Heart left ventricle (tissue), 16 donors: Measurements from ENCODE around the gene IMMP2L. TPM values are rescaled to one million over a fixed set of nuclear protein-coding genes. Genes with fewer than 3 reads are reported as not detected.

Experiments
- ATAC-seq, 4 donors: fragments of 200-7000 bp; cut with Tn5 transposase; one replicate each; pipeline ENCODE4 v1.9.1; 2020 to 2022; ENCODE audit warnings: moderate library complexity in 4 of 4, mild to moderate bottlenecking in 3 of 4, moderate number of reproducible peaks in 1 of 4
- DNase-seq, 5 donors: peaks; one replicate each; pipeline ENCODE4 v3.0.0-alpha.2; 2020
- H3K27ac ChIP-seq, 12 donors: fragments of 200-600 bp; sonication (generic) in 4 of 12; one replicate each; pipeline versions ENCODE4 v1.5.0 to v1.8.0; 2016 to 2022; ENCODE audit warnings: mild to moderate bottlenecking in 2 of 12
- H3K27me3 ChIP-seq, 9 donors: fragments of 200-600 bp; sonication (generic) in 2 of 9; one replicate each; pipeline versions ENCODE4 v1.5.1 to v1.8.0; 2016 to 2022; ENCODE audit warnings: mild to moderate bottlenecking in 3 of 9
- H3K36me3 ChIP-seq, 9 donors: fragments of 200-600 bp; sonication (generic) in 2 of 9; one replicate each; pipeline versions ENCODE4 v1.5.0 to v1.8.0; 2018 to 2022; ENCODE audit warnings: mild to moderate bottlenecking in 2 of 9
- H3K4me1 ChIP-seq, 12 donors: fragments of 200-600 bp; sonication (generic) in 4 of 12; one replicate each; pipeline versions ENCODE4 v1.5.0 to v1.8.0; 2016 to 2022; ENCODE audit warnings: mild to moderate bottlenecking in 3 of 12
- H3K4me3 ChIP-seq, 12 donors: fragments of 200-600 bp; sonication (generic) in 4 of 12; one replicate each; pipeline versions ENCODE4 v1.5.0 to v1.8.0; 2017 to 2022; ENCODE audit warnings: mild to moderate bottlenecking in 9 of 12, moderate library complexity in 4 of 12
- H3K9me3 ChIP-seq, 12 donors: fragments of 200-600 bp; sonication (generic) in 4 of 12; one replicate each; pipeline versions ENCODE4 v1.5.0 to v1.8.0; 2016 to 2022; ENCODE audit warnings: mild to moderate bottlenecking in 1 of 12
- CTCF ChIP-seq, 12 donors: fragments of 200-600 bp; sonication (generic) in 4 of 12; IDR thresholded peaks; one replicate each; pipeline versions ENCODE4 v1.5.0 to v1.8.0; 2018 to 2022; ENCODE audit warnings: antibody characterized with exemption in 12 of 12, mild to moderate bottlenecking in 5 of 12
- POLR2A ChIP-seq, 2 donors: fragments of 450-650 bp; IDR thresholded peaks; one replicate each; pipeline ENCODE4 v1.6.1; 2017; ENCODE audit warnings: antibody characterized with exemption in 2 of 2, mild to moderate bottlenecking in 2 of 2, moderate library complexity in 2 of 2
- whole genome bisulfite sequencing, 4 donors: extraction: QIAGEN DNeasy Blood & Tissue Kit in 2 of 4; methylation state at CpG; one replicate each; pipeline versions ENCODE4 v1.1.5 to v1.1.7; 2013 to 2018; 5-methylcytosine and 5-hydroxymethylcytosine counted together
- intact Hi-C, 10 donors: fragments of 100-400 bp; cut with DNase I; formaldehyde crosslinking; loops; one replicate each; pipeline versions ENCODE4 v1.11.1 to v1.14.2; 2022
- polyA plus RNA-seq, 2 donors: library from polyadenylated mRNA; stranded (reverse); fragments of 200-250 nt; gene quantifications; one replicate each; pipeline ENCODE4 v1.2.3, GENCODE V29; 2013
- total RNA-seq, 9 donors: library from RNA; depleted of rRNA in 2 of 9; stranded (reverse); fragments of >200 nt in 2 of 9; fragmentation: NEBNext Ultra II Directional in 3 of 9; extraction: Animal tissue kit (Norgen Biotek cat#: 25700) in 3 of 9; gene quantifications; one replicate each; pipeline versions ENCODE4 v1.1.0 to v1.2.4, GENCODE V29; 2016 to 2023
- donor health status: ischemic (EF 13 %, LVEDD 7.1; RV severe dilation, severe dysfunction).
- donor health status: healthy with polysubstance abuse.
- donor health status: DM: no; HTN: yes; CAD: no.
- donor health status: DM: no; HTN: no; CAD: no.
- donor health status: ischemic (EF 25% LVEDD 6.9; RV normal size, moderate dysfunction).
- donor health status: ischemic (EF 25% LVEDD 5.7; RV mildly dilated, moderate dysfunction).
- donor health status: healthy.
- donor health status: DM: yes; HTN: yes; CAD: no.
- donor health status: ischemic (EF 35%, LVEDD 5.7; RV mildly dilated, moderate dysfunction).
- donor health status: nonischemic (EF 11% LVEDD 7.7; RV severe dilation, severe dysfunction).
- donor health status: DM: yes; HTN: yes; CAD: no.
- donor health status: PGD.
- donor health status: ischemic (EF 29% LVEDD 5.4; RV normal size, mild dysfunction).
- donor health status: nonischemic (EF 23%, LVEDD 6.1; RV moderate dilation, normal function).

Gene IMMP2L
- total and polyA plus RNA-seq, 11 donors = 5.1 to 17.2 (median 15.9) TPM

- TF ChIP-seq POLR2A (IDR thresholded peaks at IDR 0.05) (no peak), CTCF (IDR thresholded peaks at IDR 0.05) (no peak)
- Histone ChIP-seq H3K36me3 (no peaks in the 10 kb centered on the region), H3K9me3 (peaks cover 0 to 22% (median 2%) of the 10 kb centered on the region in 12 donors), H3K27me3 (no peaks in the 10 kb centered on the region), H3K4me1 (no peaks in the 10 kb centered on the region), H3K4me3 (no peak overlapping the region), H3K27ac (no peak overlapping the region)
- 47 to 54% (median 51%) methylated on average over 5 of the region's 5 CpGs for WGBS, 4 donors
- ATAC-seq (no peak), DNase-seq (no peak)
- intact Hi-C loops = no loop called here
These were observed 884.9 kb downstream of the IMMP2L start for GRCh38 chr7:110677405-110677804.

- H3K36me3 ChIP-seq = no peaks in the 10 kb centered on the region
- H3K9me3 ChIP-seq = peaks cover 0 to 23% (median 2%) of the 10 kb centered on the region in 12 donors
- 88 to 100% (median 91%) methylated on average over 2 of the region's 2 CpGs for WGBS, 4 donors
- intact Hi-C loops = no loop called here
- TF ChIP-seq POLR2A (IDR thresholded peaks at IDR 0.05) = no peak
- TF ChIP-seq CTCF (IDR thresholded peaks at IDR 0.05) = no peak
- no peaks in the 10 kb centered on the region for H3K27me3 ChIP-seq
- DNase-seq = no peak
- no peaks in the 10 kb centered on the region for H3K4me1 ChIP-seq
- H3K4me3 ChIP-seq = no peak overlapping the region
- ATAC-seq = no peak
- H3K27ac ChIP-seq = no peak overlapping the region
These were observed 885.5 kb downstream of the IMMP2L start for GRCh38 chr7:110676785-110677184.

- TF ChIP-seq POLR2A (IDR thresholded peaks at IDR 0.05) (no peak), CTCF (IDR thresholded peaks at IDR 0.05) (no peak)
- no peaks in the 10 kb centered on the region for H3K4me1 ChIP-seq
- H3K36me3 ChIP-seq = no peaks in the 10 kb centered on the region
- H3K4me3 ChIP-seq = no peak overlapping the region
- peaks cover 0 to 23% (median 2%) of the 10 kb centered on the region in 12 donors for H3K9me3 ChIP-seq
- intact Hi-C loops = no loop called here
- WGBS, 4 donors = 88 to 93% (median 90%) methylated on average over 4 of the region's 4 CpGs
- no peak for ATAC-seq
- no peak overlapping the region for H3K27ac ChIP-seq
- H3K27me3 ChIP-seq = no peaks in the 10 kb centered on the region
- DNase-seq = no peak
These were observed 886.7 kb downstream of the IMMP2L start for GRCh38 chr7:110675383-110676103.

- no peak for TF ChIP-seq CTCF (IDR thresholded peaks at IDR 0.05)
- TF ChIP-seq POLR2A (IDR thresholded peaks at IDR 0.05) = no peak
- no peak for DNase-seq
- H3K4me3 ChIP-seq = no peak overlapping the region
- no peaks in the 10 kb centered on the region for H3K36me3 ChIP-seq
- 48 to 100% (median 92%) methylated on average over 1 of the region's 1 CpG for WGBS, 4 donors
- intact Hi-C loops = no loop called here
- H3K27ac ChIP-seq = no peak overlapping the region
- no peaks in the 10 kb centered on the region for H3K27me3 ChIP-seq
- peaks cover 0 to 23% (median 2%) of the 10 kb centered on the region in 12 donors for H3K9me3 ChIP-seq
- no peak for ATAC-seq
- peaks cover 0 to 2% (median 0%) of the 10 kb centered on the region in 12 donors for H3K4me1 ChIP-seq
These were observed 889.1 kb downstream of the IMMP2L start for GRCh38 chr7:110673148-110673547.
